GM12878 (cell line): ENCODE results near the gene PRIMPOL. TPM values are rescaled to one million over a fixed set of nuclear protein-coding genes. Genes with fewer than 3 reads are reported as not detected.

ENCODE experiments used
- ATAC-seq: fragments of 200-7000 bp; cut with Tn5 transposase; 3 replicates; pipeline ENCODE4 v1.9.1; 2020; ENCODE audit warnings: mild to moderate bottlenecking, moderate library complexity
- BruUV-seq: library from RNA; stranded (reverse); fragments of 400-500 nt; replicated peaks from 2 replicates; lab custom pipeline; 2021; lab: Mats Ljungman, UMichigan
- CTCF ChIA-PET: fragments of 300-600 bp; sonication (Branson Sonifier 250); formaldehyde crosslinking; extraction: SDS; loops from one replicate; lab custom pipeline; 2021; ENCODE audit warnings: inconsistent platforms; lab: Yijun Ruan, JAX
- POLR2A ChIA-PET: fragments of 350-600 bp; formaldehyde crosslinking; extraction: SDS; loops from one replicate; lab custom pipeline; 2021; ENCODE audit warnings: inconsistent platforms; lab: Charles Lee
- RAD21 ChIA-PET: fragments of 300-600 bp; sonication (Branson Sonifier 250); formaldehyde crosslinking; loops from one replicate; lab custom pipeline; 2023; ENCODE audit warnings: antibody characterized with exemption; ENCODE audit not compliant: unreplicated experiment; lab: Charles Lee
- SMC1A ChIA-PET: fragments of 300-600 bp; sonication (Branson Sonifier 250); formaldehyde crosslinking; loops from one replicate; lab custom pipeline; 2023; ENCODE audit not compliant: unreplicated experiment, uncharacterized antibody; lab: Charles Lee
- DNase-seq: peaks from one replicate; pipeline ENCODE4 v3.0.0-alpha.2; 2011; ENCODE audit warnings: low read depth, low spot score
- FAIRE-seq: peaks from 3 replicates; lab custom pipeline; 2011; peaks lifted over from hg19 to GRCh38; lab: Jason Lieb, UNC
- H2AFZ ChIP-seq: 2 replicates; pipeline ENCODE4 v1.6.0; 2011; ENCODE audit warnings: low read depth, low read length, control low read depth; ENCODE audit not compliant: control insufficient read depth
- H3K27ac ChIP-seq: 2 replicates; pipeline ENCODE4 v1.5.1; 2011; ENCODE audit warnings: control low read depth; ENCODE audit not compliant: control insufficient read depth, insufficient read depth
- H3K27me3 ChIP-seq, 2 experiments: replicated peaks in 1 of 2; 2 replicates each; pipeline versions ENCODE4 v1.6.0 to v1.6.1; 2011; ENCODE audit warnings: low read length in 1 of 2; ENCODE audit not compliant: control insufficient read depth in 2 of 2, insufficient read depth in 2 of 2
- H3K36me3 ChIP-seq, 2 experiments: 2 replicates each; pipeline ENCODE4 v1.5.1; 2011; ENCODE audit warnings: low read length in 1 of 2; ENCODE audit not compliant: control insufficient read depth in 2 of 2, insufficient read depth in 2 of 2
- H3K4me1 ChIP-seq: 2 replicates; pipeline ENCODE4 v1.6.1; 2011; ENCODE audit warnings: mild to moderate bottlenecking, low read length, moderate library complexity, mixed read lengths; ENCODE audit not compliant: control insufficient read depth, insufficient read depth
- H3K4me2 ChIP-seq: 2 replicates; pipeline ENCODE4 v1.6.0; 2011; ENCODE audit warnings: control low read depth; ENCODE audit not compliant: control insufficient read depth, insufficient read depth
- H3K4me3 ChIP-seq: fragments of 200-600 bp; sonication (generic); 2 replicates; pipeline ENCODE4 v1.5.1; 2016
- H3K79me2 ChIP-seq: 2 replicates; pipeline ENCODE4 v1.6.0; 2011; ENCODE audit warnings: low read length; ENCODE audit not compliant: control insufficient read depth, insufficient read depth
- H3K9ac ChIP-seq: 2 replicates; pipeline ENCODE4 v1.8.0; 2011; ENCODE audit warnings: low read length, control low read depth, mixed read lengths; ENCODE audit not compliant: control insufficient read depth, insufficient read depth
- H3K9me3 ChIP-seq: replicated peaks from 3 replicates; pipeline ENCODE4 v1.5.1; 2011; ENCODE audit warnings: mild to moderate bottlenecking, low read length; ENCODE audit not compliant: control insufficient read depth, insufficient read depth
- H4K20me1 ChIP-seq: 2 replicates; pipeline ENCODE4 v1.6.0; 2011; ENCODE audit not compliant: control insufficient read depth, insufficient read depth
- CEBPB ChIP-seq, 2 experiments: fragments of 150-350 bp in 1 of 2; IDR thresholded peaks; 2 replicates each; pipeline ENCODE4 v1.6.1; 2012 to 2014; ENCODE audit warnings: low read depth in 2 of 2, low read length in 2 of 2, borderline replicate concordance in 1 of 2, inconsistent platforms in 1 of 2
- CEBPZ ChIP-seq: fragments of 150-350 bp; IDR thresholded peaks from 2 replicates; pipeline ENCODE4 v1.6.1; 2016; ENCODE audit warnings: low read depth, low read length
- CHD2 ChIP-seq: IDR thresholded peaks from 2 replicates; pipeline ENCODE4 v1.6.1; 2011; ENCODE audit warnings: low read depth, low read length, improper control_type of control experiment, borderline replicate concordance
- E2F4 ChIP-seq: IDR thresholded peaks from 2 replicates; pipeline ENCODE4 v1.6.1; 2012; ENCODE audit warnings: low read depth, low read length, improper control_type of control experiment
- HDAC6 ChIP-seq: fragments of 200-600 bp; sonication (generic); IDR thresholded peaks from one replicate; pipeline ENCODE4 v1.8.0; 2017; ENCODE audit warnings: antibody characterized with exemption; ENCODE audit not compliant: unreplicated experiment
- IRF5 ChIP-seq: fragments of 450-650 bp; IDR thresholded peaks from 2 replicates; pipeline ENCODE4 v1.6.1; 2017; ENCODE audit warnings: borderline replicate concordance
- KAT2A ChIP-seq: conservative IDR thresholded peaks from 2 replicates; pipeline ENCODE4 v1.6.1; 2011; ENCODE audit warnings: low read depth, low read length; ENCODE audit not compliant: control insufficient read depth
- MEF2B ChIP-seq: fragments of 450-650 bp; IDR thresholded peaks from 2 replicates; pipeline ENCODE4 v1.6.1; 2018; ENCODE audit warnings: mild to moderate bottlenecking, moderate library complexity; ENCODE audit not compliant: partially characterized antibody, poor library complexity, severe bottlenecking
- MYC ChIP-seq: IDR thresholded peaks from 2 replicates; pipeline ENCODE4 v1.6.1; 2011; ENCODE audit warnings: mild to moderate bottlenecking, low read length, moderate library complexity, inconsistent platforms; ENCODE audit not compliant: insufficient read depth, insufficient replicate concordance, insufficient read length, severe bottlenecking
- NFXL1 ChIP-seq: fragments of 450-650 bp; IDR thresholded peaks from 2 replicates; pipeline ENCODE4 v1.6.1; 2017; ENCODE audit warnings: antibody characterized with exemption, mild to moderate bottlenecking, borderline replicate concordance
- NFYA ChIP-seq: IDR thresholded peaks from 2 replicates; pipeline ENCODE4 v1.6.1; 2011; ENCODE audit warnings: low read depth, mild to moderate bottlenecking, low read length, improper control_type of control experiment, borderline replicate concordance
- PML ChIP-seq: IDR thresholded peaks from 2 replicates; pipeline ENCODE4 v1.6.1; 2012; ENCODE audit warnings: low read length, inconsistent platforms
- POLR2AphosphoS2 ChIP-seq: IDR thresholded peaks from 2 replicates; pipeline ENCODE4 v1.6.1; 2011; ENCODE audit warnings: low read depth, mild to moderate bottlenecking, low read length, improper control_type of control experiment, moderate library complexity
- SUZ12 ChIP-seq: fragments of 200-600 bp; sonication (generic); IDR thresholded peaks from one replicate; pipeline ENCODE4 v1.6.1; 2018; ENCODE audit warnings: antibody characterized with exemption, mild to moderate bottlenecking; ENCODE audit not compliant: unreplicated experiment
- TCF7 ChIP-seq: IDR thresholded peaks from 2 replicates; pipeline ENCODE4 v1.6.1; 2014; ENCODE audit warnings: antibody characterized with exemption, borderline replicate concordance
- USF1 ChIP-seq: IDR thresholded peaks from 2 replicates; pipeline ENCODE4 v1.6.1; 2011; ENCODE audit warnings: borderline replicate concordance, low read depth, mild to moderate bottlenecking, moderate library complexity, mixed read lengths, low read length; ENCODE audit not compliant: insufficient read depth; ENCODE audit errors: extremely low read length
- ZNF217 ChIP-seq: fragments of 450-650 bp; IDR thresholded peaks from 2 replicates; pipeline ENCODE4 v1.6.1; 2017; ENCODE audit warnings: antibody characterized with exemption, mild to moderate bottlenecking
- WGBS: methylation state at CpG from one replicate; pipeline ENCODE4 v1.1.6; 2016; ENCODE audit warnings: low lambda C conversion rate; ENCODE audit not compliant: insufficient replicate concordance, insufficient coverage; ENCODE audit errors: missing lambda C conversion rate; 5-methylcytosine and 5-hydroxymethylcytosine counted together
- in situ Hi-C: fragments of 300-500 bp; cut with MboI; formaldehyde crosslinking; loops from 9 replicates; pipeline ENCODE4 v1.14.3; 2018; ENCODE audit warnings: mixed read lengths
- intact Hi-C: fragments of 100-400 bp; cut with micrococcal nuclease; formaldehyde crosslinking; loops from one replicate; pipeline ENCODE4 v1.14.2; 2022; ENCODE audit not compliant: unreplicated experiment
- polyA plus RNA-seq, 11 experiments: library from polyadenylated mRNA; depleted of rRNA in 4 of 11; unstranded in 6 of 11; stranded (reverse) in 5 of 11; fragments of >200 nt; fragmentation: Nextera tagmentation in 4 of 11; fragmentation: Illumina TruSeq in 1 of 11; extraction: Ambion mirVana in 4 of 11; extraction: Trizol in 1 of 11; gene quantifications; 1 replicate in 1 of 11; 2 replicates in 10 of 11; pipeline versions ENCODE4 v1.2.1 to v1.2.3, GENCODE V29; 2011 to 2016; ENCODE audit warnings: inconsistent platforms in 2 of 11, missing spikeins in 2 of 11, low read depth in 1 of 11
- total RNA-seq, 4 experiments: library from RNA; depleted of rRNA in 3 of 4; stranded (reverse); fragments of >200 nt in 3 of 4; fragmentation: Illumina TruSeq in 1 of 4; extraction: Trizol in 1 of 4; gene quantifications; 2 replicates each; pipeline versions ENCODE4 v1.2.1 to v1.2.3, GENCODE V29; 2013 to 2021

The PRIMPOL gene
- total and polyA plus RNA-seq, 10 of the 15 experiments (the other 5 are each of a cell fraction or from before 2014, with no cell fraction given), result 10.6 to 23.7 (median 14.0) TPM

- no peak for DNase-seq
- in situ Hi-C loops, result no loop called here
- RAD21 ChIA-PET, result interaction anchor here (0.6 to 1.4 kb wide), 2 partner anchors 9 to 110 kb away, joined by 3 read pairs; no protein-coding TSS in a partner anchor
Observed at GRCh38 chr4:184635381-184635780, 14.2 kb upstream of the PRIMPOL start.

More at GRCh38 chr4:184635381-184635780, 14.2 kb upstream of the PRIMPOL start:
- 55% methylated on average over 3 of the region's 3 CpGs for WGBS
- SMC1A ChIA-PET, result interaction anchor here (1.0 to 1.6 kb wide), 4 partner anchors 9 to 133 kb away, joined by 3 to 6 read pairs (median 4); partner anchors contain the start of gene CASP3
- Histone ChIP-seq H3K9ac (no peak overlapping the region), H3K79me2 (peaks cover 33% of the 10 kb centered on the region), H4K20me1 (no peaks in the 10 kb centered on the region; the same call in 1 of the 2 replicates), H3K4me3 (no peak overlapping the region), H3K27ac (no peak overlapping the region), H3K27me3 (no peaks in the 10 kb centered on the region), H2AFZ (no peak overlapping the region), H3K9me3 (no peaks in the 10 kb centered on the region), H3K4me2 (no peak overlapping the region), H3K36me3 (peaks cover 9 to 41% of the 10 kb centered on the region in 2 experiments), H3K4me1 (no peaks in the 10 kb centered on the region)
- ATAC-seq (peak; percentile 29; the same call in 1 of the 3 replicates), FAIRE-seq (peak; percentile 68)
- POLR2A ChIA-PET, result interaction anchor here (0.7 to 1.6 kb wide), 4 partner anchors 10 to 18 kb away, joined by 3 to 7 read pairs (median 3); no protein-coding TSS in a partner anchor
- TF ChIP-seq KAT2A, result no peak
- no peak for TF ChIP-seq MEF2B
- no peak for TF ChIP-seq PML
- TF ChIP-seq SUZ12, result no peak
- no peak for TF ChIP-seq HDAC6
- TF ChIP-seq E2F4, result no peak
- no peak for TF ChIP-seq MYC
- TF ChIP-seq NFXL1, result no peak
- no peak for TF ChIP-seq CEBPB (IDR thresholded peaks at IDR 0.05; ENCODE audit: borderline replicate concordance in 1 of 2, low read depth in 2 of 2, low read length in 2 of 2)
- no peak for TF ChIP-seq CHD2
- TF ChIP-seq USF1, result no peak
- no peak for TF ChIP-seq IRF5
- no peak for TF ChIP-seq CEBPZ
- TF ChIP-seq POLR2AphosphoS2, result no peak
- no peak for TF ChIP-seq ZNF217
- TF ChIP-seq NFYA, result no peak
- no peak for TF ChIP-seq TCF7
- CTCF ChIA-PET, result interaction anchor here (0.9 to 3.1 kb wide), 2 partner anchors 12 to 19 kb away, joined by 4 to 8 read pairs; no protein-coding TSS in a partner anchor
- no TSS peak for BruUV-seq
- intact Hi-C loops, result no loop called here
